ENCODE results near the gene RGL1. TPM values are rescaled to one million over a fixed set of nuclear protein-coding genes. Genes with fewer than 3 reads are reported as not detected.
A peak's percentile ranks its signal among the peaks of the same experiment; 100 is the strongest.
"Not testable (repeated sequence)": the region's sequence is repeated elsewhere in the genome, so short reads cannot be mapped to it uniquely, and the experiment has no call there.

RGL1 gene
- total and polyA plus RNA-seq, 2 donors (not counting 3 experiments of a cell fraction or from before 2014, with no cell fraction given), result 19.8 to 35.3 TPM

GRCh38 chr1:183783767-183784637 is 20.9 kb upstream of the RGL1 start:
- dilution Hi-C loops (cut with MboI; ENCODE audit: extremely low pct_ligation_motif_present, low sequenced_read_pairs) (no loop called here), intact Hi-C loops (cut with micrococcal nuclease) (no loop called here)
- no peaks in the 10 kb centered on the region for H3K79me2 ChIP-seq (ENCODE audit: control insufficient read depth, insufficient read depth, low read length)
- no peak overlapping the region for H2AFZ ChIP-seq (ENCODE audit: low read depth, low read length)
- H3K4me1 ChIP-seq (ENCODE audit: control insufficient read depth, extremely low read depth, insufficient read depth, low read length), result peaks cover 21% of the 10 kb centered on the region
- no peaks in the 10 kb centered on the region for H3K36me3 ChIP-seq (ENCODE audit: control insufficient read depth in 2 of 2, extremely low read depth in 1 of 2, insufficient read depth in 2 of 2, low read length in 2 of 2)
- BruUV-seq (replicated peaks), result no TSS peak
- H3K27ac ChIP-seq (ENCODE audit: insufficient read depth, low read depth, low read length), result peak overlapping the region; percentile 8
- H3K9me3 ChIP-seq (replicated peaks; ENCODE audit: control insufficient read depth, insufficient read depth, low read length), result no peaks in the 10 kb centered on the region
- H3K27me3 ChIP-seq (ENCODE audit: control insufficient read depth in 2 of 2, insufficient read depth in 2 of 2, low read length in 2 of 2), result no peaks in the 10 kb centered on the region
- ChIA-PET CTCF (interaction anchor here (0.6 to 4.1 kb wide), 10 partner anchors 13 to 132 kb away, joined by 3 to 24 read pairs (median 4); no protein-coding TSS in a partner anchor), POLR2A (interaction anchor here (1.0 kb wide), 1 partner anchor 98 kb away, joined by 4 read pairs; no protein-coding TSS in a partner anchor)
- no peak overlapping the region for H3K9ac ChIP-seq (replicated peaks; ENCODE audit: extremely low read depth, insufficient read depth, low read length)
- no peaks in the 10 kb centered on the region for H4K20me1 ChIP-seq (replicated peaks; ENCODE audit: control insufficient read depth, extremely low read depth, insufficient read depth, low read length)
- DNase-seq (ENCODE audit: low read depth, low spot score) (peak; percentile 90), FAIRE-seq (peak; percentile 84)
- TF ChIP-seq CTCF (IDR thresholded peaks at IDR 0.05; ENCODE audit: extremely low read depth in 1 of 2, insufficient read depth in 1 of 2, low read depth in 1 of 2, low read length in 2 of 2) (no peak), MYC (IDR thresholded peaks at IDR 0.05; ENCODE audit: low read depth, low read length) (no peak), MAX (IDR thresholded peaks at IDR 0.05; ENCODE audit: insufficient read depth, insufficient read length) (no peak), EZH2 (IDR thresholded peaks at IDR 0.05; ENCODE audit: borderline replicate concordance, low read depth, low read length, severe bottlenecking) (no peak), GATA2 (IDR thresholded peaks at IDR 0.05; ENCODE audit: insufficient read depth, insufficient read length, low read depth, low read length) (no peak), POLR2AphosphoS5 (IDR thresholded peaks at IDR 0.05; ENCODE audit: insufficient read depth, low read depth, low read length) (no peak), JUN (IDR thresholded peaks at IDR 0.05; ENCODE audit: borderline replicate concordance, insufficient read depth, insufficient read length, low read depth) (no peak), FOS (IDR thresholded peaks at IDR 0.05; ENCODE audit: borderline replicate concordance, insufficient read depth, low read length) (no peak), POLR2A (IDR thresholded peaks at IDR 0.05; ENCODE audit: low read depth, low read length) (no peak)
- no peak overlapping the region for H3K4me3 ChIP-seq (replicated peaks in 1 of 3; ENCODE audit: insufficient read depth in 1 of 3, low read depth in 1 of 3, low read length in 3 of 3)
- H3K4me2 ChIP-seq (ENCODE audit: insufficient read depth, low read length), result peak overlapping the region; percentile 21
- H3K9me1 ChIP-seq (replicated peaks; ENCODE audit: control insufficient read depth, extremely low read depth, insufficient read depth, low read length), result no peaks in the 10 kb centered on the region

GRCh38 chr1:183785921-183786320 is 19.0 kb upstream of the RGL1 start:
- H3K9me1 ChIP-seq (replicated peaks; ENCODE audit: control insufficient read depth, extremely low read depth, insufficient read depth, low read length); H3K4me2 ChIP-seq (ENCODE audit: insufficient read depth, low read length); H2AFZ ChIP-seq (ENCODE audit: low read depth, low read length); H3K79me2 ChIP-seq (ENCODE audit: control insufficient read depth, insufficient read depth, low read length); H3K9ac ChIP-seq (replicated peaks; ENCODE audit: extremely low read depth, insufficient read depth, low read length); H3K27me3 ChIP-seq (ENCODE audit: control insufficient read depth in 2 of 2, insufficient read depth in 2 of 2, low read length in 2 of 2); H4K20me1 ChIP-seq (replicated peaks; ENCODE audit: control insufficient read depth, extremely low read depth, insufficient read depth, low read length); H3K27ac ChIP-seq (ENCODE audit: insufficient read depth, low read depth, low read length); FAIRE-seq; H3K36me3 ChIP-seq (ENCODE audit: control insufficient read depth in 2 of 2, extremely low read depth in 1 of 2, insufficient read depth in 2 of 2, low read length in 2 of 2); H3K9me3 ChIP-seq (replicated peaks; ENCODE audit: control insufficient read depth, insufficient read depth, low read length); POLR2A ChIA-PET; H3K4me3 ChIP-seq (replicated peaks in 1 of 3; ENCODE audit: insufficient read depth in 1 of 3, low read depth in 1 of 3, low read length in 3 of 3); intact Hi-C loops (cut with micrococcal nuclease); BruUV-seq (replicated peaks); DNase-seq (ENCODE audit: low read depth, low spot score); dilution Hi-C loops (cut with MboI; ENCODE audit: extremely low pct_ligation_motif_present, low sequenced_read_pairs): not testable (repeated sequence)
- H3K4me1 ChIP-seq (ENCODE audit: control insufficient read depth, extremely low read depth, insufficient read depth, low read length), result peaks cover 21% of the 10 kb centered on the region
- CTCF ChIA-PET, result interaction anchor here (4.1 kb wide), 1 partner anchor 130 kb away, joined by 24 read pairs; no protein-coding TSS in a partner anchor

Data from endothelial cell of umbilical vein (primary cell).